GM19193 (cell line): Measurements from ENCODE around the gene MRAS.

Experiments used
- POLR2A ChIP-seq: IDR thresholded peaks from 4 replicates; pipeline ENCODE4 v1.6.1; 2011; ENCODE audit not compliant: insufficient read depth, insufficient read length; ENCODE audit errors: extremely low read depth

Gene MRAS

DNA sequence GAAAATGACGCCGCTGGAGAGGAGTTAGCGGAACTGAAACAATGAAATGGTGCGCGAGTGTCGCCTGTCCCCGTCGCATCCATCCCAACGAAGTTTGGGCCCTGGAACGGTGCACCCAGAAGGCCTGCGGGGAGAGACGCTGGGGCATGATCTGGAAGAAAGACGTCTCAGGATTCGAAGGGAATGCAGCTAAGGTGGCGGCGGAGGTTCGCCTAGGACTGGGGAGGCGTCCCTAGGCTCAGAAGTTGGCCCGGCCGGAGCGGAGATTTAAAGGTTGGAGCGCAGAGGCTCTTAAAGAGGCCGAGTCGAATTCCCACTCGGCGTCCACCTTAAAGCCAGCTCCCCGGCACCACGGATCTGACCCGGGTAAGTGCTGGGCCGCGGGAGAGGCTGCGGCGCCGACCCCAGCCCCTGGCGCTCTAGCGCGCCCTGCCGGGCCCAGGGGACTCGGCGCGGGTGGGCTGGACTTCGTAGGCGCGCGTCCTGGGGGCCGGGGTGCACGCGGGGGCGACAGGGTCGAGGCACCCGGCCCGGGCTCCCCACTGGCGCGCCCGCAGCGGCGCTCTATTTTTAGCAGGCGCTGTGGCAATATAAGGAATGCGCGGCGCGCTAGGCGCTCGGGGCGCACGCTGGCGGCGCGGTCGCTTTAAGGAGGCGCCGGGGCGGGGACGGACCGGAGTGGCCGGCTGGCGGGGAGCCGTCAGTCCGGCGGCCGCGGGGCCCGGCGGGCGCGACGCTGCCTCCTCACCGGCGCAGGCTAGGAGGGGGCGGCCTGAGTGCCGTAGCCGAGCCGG, at the start of gene MRAS:
MRAS (plus strand) TSS at position 620 of the 794 bp plus-strand sequence. CDS start 24,305 bp downstream, outside the sequence.
- no peak for TF ChIP-seq POLR2A

GRCh38 chr3:138300647-138301046, 47.7 kb upstream of the MRAS start:
- no peak for TF ChIP-seq POLR2A

GRCh38 chr3:138303474-138303873, 44.9 kb upstream of the MRAS start:
- no peak for TF ChIP-seq POLR2A

- TF ChIP-seq POLR2A, result no peak
Observed at GRCh38 chr3:138307899-138308298, 40.5 kb upstream of the MRAS start.

DNA sequence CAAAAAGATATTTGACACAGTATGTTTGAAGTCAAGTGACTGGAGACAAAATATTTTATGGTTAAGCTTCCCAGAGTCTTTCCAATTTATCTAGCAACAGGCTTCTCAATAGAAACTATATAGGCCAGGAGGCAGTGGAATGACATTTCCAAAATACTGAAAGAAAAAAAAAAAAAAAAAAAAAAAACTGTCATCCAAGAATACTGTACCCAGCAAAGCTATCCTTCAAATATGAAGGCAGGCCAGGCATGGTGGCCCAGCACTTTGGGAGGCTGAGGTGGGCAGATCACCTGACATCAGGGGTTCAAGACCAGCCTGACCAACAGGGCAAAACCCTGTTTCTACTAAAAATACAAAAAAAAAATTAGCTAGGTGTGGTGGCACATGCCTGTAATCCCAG, 39.6 kb upstream of the MRAS start:
- TF ChIP-seq POLR2A, result no peak

- TF ChIP-seq POLR2A, result no peak
Observed at GRCh38 chr3:138310494-138310893, 37.9 kb upstream of the MRAS start.

- TF ChIP-seq POLR2A, result no peak
Observed at GRCh38 chr3:138314751-138315150, 33.6 kb upstream of the MRAS start.

GRCh38 chr3:138317687-138318086, 30.7 kb upstream of the MRAS start:
- no peak for TF ChIP-seq POLR2A

DNA sequence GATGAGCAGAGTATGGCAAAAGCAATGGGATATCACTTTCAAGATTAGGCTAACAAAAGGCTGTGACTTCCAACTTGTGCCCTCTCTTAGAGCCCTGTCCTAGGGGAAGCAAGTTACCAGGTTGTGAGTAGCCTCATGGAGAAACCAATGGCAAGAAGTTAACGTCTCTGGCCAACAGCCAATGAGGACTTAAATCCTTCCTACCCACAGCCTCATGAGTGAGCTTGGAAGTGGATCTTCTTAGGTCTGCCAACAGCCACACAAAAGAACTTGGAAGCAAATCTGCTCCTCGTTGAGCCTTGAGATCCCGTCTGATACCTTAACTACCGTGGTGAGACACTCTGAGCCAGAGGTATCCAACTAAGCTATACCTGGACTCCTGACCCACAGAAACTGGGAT, 24.4 kb upstream of the MRAS start:
- TF ChIP-seq POLR2A, result no peak

GRCh38 chr3:138325990-138326389, 22.4 kb upstream of the MRAS start:
- no peak for TF ChIP-seq POLR2A

- no peak for TF ChIP-seq POLR2A
Observed at GRCh38 chr3:138326866-138327595, 21.3 kb upstream of the MRAS start.

DNA sequence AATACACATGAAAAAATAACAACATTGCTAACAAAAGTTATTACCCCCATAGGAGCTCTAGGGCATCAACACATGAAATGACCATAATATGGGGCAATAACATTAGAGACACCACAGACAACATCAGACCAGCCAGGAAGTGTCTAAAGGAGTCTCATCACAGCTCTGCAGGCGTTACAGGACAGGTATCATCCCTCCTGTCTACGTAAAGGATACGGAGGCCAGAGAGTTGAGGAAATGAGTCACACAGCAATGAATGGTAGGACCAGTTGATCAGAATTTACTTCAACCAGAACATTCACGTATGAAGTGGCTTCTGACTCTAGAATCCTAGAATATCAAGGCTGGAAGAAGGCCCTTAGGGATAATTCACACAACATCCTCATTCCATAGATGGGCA, 20.5 kb upstream of the MRAS start:
- TF ChIP-seq POLR2A, result no peak

GRCh38 chr3:138328341-138328740, 20.0 kb upstream of the MRAS start:
- TF ChIP-seq POLR2A, result no peak

DNA sequence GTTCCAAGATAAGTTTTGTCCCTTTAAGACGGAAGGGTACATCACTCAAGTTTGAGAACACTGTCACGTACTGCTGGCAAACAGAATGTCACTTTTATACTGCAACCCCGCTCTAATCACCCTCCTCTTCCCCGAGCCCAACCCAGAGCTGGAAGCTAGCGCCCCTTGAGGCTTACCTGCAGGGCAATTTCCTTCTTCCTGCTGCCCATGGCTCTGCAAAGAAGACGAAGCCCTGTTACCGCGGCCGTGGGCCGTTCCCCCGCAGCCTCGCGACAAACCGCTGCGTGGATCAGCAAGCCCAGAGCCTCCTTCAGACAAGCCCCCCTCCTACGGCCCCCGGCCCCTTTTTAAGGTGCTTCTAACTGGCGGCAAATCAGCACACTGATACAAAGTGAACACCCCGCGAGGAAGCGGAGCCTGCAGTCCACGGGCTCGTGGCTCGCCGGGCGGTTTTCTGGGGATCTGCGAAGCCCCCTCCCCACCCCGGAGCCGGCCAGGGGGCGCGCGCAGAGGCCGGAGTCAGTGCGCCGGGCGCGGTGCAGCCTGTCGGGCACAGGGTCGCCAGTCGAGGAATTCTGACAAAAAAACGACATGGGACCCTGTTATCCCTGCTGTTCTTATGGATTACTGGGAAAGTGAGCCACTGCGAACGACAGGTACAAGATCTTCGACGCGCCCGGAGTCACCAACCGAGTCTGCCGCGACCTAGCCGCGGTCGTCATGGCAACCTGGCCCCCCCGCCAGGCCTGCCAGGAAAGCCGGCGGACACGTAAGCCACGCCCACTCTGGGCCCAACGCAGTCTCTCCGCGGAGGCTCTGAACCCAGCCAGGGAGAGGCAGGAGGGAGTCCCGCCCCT, 19.0 kb upstream of the MRAS start, which contains the start of gene NME9:
NME9 (minus strand) TSS at position 725 of the 857 bp plus-strand sequence; CDS start at position 209, 516 bp downstream.
- no peak for TF ChIP-seq POLR2A

GRCh38 chr3:138329984-138330293, 18.4 kb upstream of the MRAS start:
- no peak for TF ChIP-seq POLR2A
